HG02571 (cell line): ENCODE data around the gene SRF.
A peak's percentile ranks its signal among the peaks of the same experiment; 100 is the strongest.

Experiments used
- ATAC-seq: cut with Tn5 transposase; IDR thresholded peaks from one replicate; pipeline ENCODE4 v1.9.1; 2021; ENCODE audit warnings: mild to moderate bottlenecking, moderate library complexity; ENCODE audit not compliant: unreplicated experiment

The SRF gene

DNA sequence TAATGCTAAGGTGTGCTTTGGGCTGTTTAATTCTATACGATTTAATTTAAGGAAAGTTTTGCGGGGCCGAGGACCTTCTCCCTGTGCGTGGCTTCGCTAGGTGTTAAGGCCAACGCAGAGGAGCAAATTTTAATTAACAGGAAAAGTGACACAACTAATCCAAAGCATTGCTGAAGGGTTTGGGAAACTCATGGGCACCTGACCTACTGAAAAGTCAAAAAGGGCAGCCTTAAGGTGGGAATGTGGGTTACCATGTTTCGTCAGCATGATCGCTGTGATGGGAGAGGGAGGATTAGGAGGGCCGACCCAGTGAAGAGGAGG, 10.5 kb downstream of the SRF start:
- no peak for ATAC-seq

DNA sequence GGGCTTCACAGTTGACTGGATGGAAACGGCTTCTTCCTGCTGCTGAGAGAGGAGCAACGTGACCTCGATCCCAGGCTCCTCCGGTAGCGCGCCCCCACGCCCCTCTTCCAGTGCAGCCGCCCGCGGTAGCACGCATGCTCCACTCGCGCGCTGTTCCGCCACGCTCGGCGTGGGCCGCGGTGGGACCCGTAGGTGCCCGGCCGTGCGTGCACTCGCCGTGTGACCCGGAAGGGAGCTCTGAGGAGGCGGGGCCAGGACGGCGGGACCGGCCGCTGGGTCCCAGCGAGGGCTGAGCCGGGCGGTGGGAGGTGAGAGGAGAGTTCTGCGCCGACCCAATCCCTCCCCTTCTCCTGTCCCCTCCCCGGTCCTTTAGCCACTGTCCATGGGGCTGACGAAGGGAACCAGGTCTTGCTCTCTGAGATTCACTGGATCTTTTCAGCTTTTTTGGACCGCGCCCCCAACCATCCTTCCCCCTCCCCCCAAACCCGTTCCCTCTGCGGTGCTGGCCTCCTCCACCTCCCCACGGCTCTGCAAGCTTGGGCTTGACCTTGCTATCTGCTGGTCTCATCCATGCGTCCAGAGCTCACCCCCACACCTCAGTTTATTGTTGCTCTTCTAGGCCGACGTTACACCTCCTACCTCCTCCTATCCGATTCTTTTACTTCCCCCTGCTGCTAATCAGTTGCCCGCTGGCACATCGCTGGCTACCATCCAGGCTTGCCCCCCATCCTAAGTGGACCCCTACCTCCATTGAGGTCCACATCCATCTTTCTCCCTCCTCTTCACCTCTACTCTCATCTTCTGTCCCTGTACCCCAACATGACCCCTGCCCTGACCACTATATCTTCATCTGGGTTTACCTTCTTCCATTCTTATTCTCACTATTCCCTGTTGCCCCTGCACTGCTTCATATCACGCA, 11.1 kb downstream of the SRF start, which contains the start of gene CUL9:
Gene CUL9 (plus strand): TSS at position 255 of the 919 bp plus-strand sequence. CDS start 2,115 bp downstream, outside the sequence.
- ATAC-seq, result peak; percentile 79

DNA sequence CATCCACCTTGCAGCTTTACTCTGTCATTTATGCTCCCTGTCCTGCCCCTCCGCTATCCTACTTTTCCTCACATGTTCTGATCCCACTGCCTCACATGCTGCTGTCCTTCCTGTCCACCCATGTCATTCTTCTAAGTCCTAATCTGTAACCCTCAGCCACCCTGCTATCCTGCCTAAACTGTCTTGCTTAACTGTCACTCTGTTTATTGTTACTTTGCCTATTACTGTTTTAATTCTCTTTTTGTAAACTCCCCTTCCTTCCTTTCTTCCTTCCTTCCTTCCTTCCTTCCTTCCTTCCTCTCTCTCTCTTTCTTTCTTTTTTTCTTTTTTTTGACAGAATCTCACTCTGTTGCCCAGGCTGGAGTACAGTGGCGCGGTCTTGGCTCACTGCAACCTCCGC, 12.4 kb downstream of the SRF start:
- no peak for ATAC-seq

DNA sequence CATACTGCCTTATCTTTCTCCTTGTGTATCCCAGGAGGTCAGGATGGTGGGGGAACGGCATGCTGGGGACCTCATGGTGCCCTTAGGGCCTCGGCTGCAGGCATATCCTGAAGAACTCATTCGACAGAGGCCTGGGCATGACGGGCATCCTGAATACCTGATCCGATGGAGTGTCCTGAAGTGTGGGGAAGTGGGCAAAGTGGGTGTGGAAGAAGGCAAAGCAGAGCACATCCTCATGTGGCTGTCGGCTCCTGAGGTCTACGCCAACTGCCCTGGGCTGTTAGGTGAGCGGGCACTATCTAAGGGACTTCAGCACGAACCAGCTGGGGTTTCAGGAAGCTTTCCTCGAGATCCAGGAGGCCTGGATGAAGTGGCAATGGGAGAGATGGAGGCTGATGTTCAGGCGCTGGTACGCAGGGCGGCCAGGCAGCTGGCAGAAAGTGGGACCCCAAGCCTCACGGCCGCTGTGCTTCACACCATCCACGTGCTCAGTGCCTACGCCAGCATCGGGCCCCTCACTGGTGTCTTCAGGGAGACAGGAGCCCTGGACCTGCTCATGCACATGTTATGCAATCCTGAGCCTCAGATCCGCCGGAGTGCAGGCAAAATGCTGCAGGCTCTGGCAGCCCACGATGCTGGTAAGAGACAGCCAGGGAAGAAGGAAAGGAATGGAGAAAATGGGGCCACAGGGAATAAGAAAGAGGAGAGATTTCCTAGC, 13.4 kb downstream of the SRF start:
- no peak for ATAC-seq

DNA sequence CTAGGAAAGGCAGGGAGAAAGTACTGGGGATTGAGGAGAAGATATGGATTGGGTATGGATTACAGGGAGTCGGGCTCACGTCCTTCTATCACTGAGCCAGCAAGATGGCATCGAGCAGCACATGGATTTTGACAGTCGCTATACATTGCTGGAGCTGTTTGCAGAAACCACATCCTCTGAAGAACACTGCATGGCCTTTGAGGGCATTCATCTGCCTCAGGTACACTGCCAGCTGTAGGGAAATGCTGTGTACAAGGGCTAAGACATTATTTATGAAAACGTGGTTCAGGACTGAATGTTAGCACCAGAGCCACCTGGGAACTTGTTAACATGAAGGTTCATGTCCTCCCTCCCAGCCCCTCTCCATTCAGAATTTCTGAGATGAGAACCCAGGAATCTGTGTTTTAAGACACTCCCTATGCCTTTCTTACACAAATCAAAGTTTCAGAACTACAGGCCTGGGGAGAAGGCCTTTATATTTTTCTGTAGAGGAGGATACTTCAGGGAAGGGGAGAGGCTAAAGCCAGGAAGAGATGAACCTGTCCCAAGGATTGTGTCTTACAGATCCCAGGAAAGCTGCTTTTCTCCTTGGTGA, 14.4 kb downstream of the SRF start:
- ATAC-seq, result no peak

DNA sequence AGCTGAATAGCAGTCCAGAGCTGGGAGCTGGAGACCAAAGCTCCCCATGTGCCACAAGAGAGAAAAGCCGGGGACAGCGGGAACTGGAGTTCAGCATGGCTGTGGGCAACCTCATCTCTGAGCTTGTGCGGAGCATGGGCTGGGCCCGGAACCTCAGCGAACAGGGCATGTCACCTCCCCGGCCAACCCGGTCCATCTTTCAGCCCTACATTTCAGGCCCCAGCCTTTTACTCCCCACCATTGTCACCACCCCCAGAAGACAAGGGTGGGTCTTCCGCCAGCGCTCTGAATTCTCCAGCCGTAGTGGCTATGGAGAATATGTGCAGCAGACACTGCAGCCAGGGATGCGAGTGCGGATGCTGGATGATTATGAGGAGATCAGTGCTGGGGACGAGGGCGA, 14.9 kb downstream of the SRF start:
- no peak for ATAC-seq

DNA sequence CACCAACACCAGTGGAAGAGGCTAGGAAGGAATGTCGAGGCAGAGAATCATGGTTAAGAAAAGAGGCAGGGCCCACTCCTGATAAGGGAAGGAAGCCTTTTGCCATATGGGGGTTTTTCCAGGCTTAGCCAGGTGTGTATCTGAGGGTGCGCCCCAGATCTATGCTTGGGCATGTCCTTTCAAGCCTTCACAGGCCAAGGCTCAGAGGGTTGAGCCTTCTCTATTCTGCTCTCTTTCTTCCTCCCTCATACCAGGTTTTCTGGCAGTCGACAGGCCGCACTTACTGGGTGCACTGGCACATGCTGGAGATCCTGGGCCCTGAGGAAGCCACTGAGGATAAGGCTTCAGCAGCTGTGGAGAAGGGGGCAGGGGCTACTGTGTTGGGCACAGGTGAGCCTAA, 15.6 kb downstream of the SRF start:
- no peak for ATAC-seq

DNA sequence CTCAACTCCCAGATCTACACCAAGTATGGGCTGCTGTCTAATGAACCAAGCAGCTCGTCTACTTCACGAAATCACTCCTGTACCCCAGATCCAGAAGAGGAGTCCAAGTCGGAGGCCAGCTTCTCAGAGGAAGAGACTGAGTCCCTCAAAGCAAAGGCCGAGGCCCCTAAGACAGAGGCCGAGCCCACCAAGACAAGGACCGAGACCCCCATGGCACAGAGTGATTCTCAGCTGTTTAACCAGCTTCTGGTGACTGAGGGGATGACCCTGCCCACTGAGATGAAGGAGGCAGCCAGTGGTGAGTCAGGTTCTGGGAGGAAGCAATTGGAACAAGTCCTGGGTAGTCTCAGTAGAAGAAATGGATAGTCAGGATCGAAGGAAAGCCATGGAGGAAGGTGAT, 16.8 kb downstream of the SRF start:
- ATAC-seq, result no peak

DNA sequence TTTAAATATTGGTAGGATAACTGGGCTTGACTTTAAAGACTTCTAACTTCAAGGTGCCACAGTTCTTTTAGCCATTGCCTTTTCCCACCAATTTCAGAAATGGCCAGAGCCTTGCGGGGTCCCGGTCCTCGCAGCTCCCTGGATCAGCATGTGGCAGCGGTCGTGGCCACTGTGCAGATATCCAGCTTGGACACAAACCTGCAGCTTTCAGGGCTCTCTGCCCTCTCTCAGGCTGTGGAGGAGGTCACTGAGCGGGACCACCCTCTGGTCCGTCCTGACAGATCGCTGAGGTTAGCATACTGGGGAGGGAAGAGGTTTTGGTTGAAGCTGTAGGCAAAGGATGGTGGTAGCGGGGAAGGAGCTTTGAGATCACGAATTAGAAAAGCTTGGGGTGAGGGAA, 17.4 kb downstream of the SRF start:
- no peak for ATAC-seq

DNA sequence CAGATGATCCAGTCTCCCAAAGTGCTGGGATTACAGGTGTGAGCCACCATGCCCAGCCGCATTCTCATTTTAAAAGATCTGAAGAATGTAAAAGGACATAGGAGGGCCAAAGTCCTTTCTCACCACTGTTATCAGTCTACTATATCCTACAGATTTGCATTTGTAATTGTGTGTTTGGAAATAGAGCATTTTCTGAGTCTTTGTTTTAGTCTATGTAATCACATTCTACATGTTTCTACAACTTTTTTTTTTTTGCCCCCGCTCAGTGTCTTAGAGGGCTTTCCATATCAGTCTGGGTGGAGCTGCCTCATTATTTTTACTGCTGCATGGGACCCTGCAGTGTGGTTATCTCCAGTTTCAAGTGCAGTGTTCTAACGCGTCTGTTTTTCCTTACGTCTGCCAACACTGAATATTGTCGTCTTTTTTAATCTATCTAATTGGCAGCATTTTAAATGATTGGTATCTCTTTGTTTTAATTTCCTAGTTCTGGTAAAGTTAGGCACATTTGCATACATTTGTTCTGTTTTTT, 18.8 kb downstream of the SRF start:
- ATAC-seq, result no peak

DNA sequence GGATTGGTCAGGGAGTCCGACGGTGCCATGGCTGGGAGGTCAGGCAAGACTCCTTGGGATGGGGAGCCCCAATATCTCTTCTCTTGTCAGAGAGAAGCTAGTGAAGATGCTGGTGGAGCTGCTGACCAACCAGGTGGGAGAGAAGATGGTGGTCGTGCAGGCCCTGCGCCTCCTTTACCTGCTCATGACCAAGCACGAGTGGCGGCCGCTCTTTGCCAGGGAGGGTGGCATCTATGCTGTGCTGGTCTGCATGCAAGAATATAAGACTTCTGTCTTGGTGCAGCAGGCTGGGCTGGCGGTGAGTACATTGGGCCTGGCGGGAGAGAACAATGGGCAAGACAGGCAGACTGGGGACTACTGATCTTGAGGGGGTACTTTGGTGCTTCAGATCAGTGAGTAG, 21.8 kb downstream of the SRF start:
- no peak for ATAC-seq

DNA sequence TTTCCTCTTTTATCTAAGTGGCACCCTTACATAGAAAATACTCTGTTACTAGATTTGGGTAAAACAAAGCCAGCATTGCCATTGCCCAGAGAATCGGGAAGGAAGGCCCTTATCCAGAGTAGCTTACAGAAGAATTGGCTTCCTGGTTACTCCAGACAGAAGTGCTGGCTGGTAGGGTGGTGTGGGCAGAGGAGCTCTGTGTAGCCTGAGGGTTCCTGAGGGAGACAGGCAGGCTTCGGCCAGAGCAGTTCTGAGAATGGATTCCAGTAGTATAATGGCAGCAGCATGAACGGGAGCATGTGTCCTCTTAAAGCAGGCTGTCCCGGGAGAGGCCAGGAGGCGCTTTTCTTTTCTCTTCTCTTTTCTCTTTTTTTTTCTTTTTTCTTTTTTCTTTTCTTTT, 22.9 kb downstream of the SRF start:
- ATAC-seq, result no peak

DNA sequence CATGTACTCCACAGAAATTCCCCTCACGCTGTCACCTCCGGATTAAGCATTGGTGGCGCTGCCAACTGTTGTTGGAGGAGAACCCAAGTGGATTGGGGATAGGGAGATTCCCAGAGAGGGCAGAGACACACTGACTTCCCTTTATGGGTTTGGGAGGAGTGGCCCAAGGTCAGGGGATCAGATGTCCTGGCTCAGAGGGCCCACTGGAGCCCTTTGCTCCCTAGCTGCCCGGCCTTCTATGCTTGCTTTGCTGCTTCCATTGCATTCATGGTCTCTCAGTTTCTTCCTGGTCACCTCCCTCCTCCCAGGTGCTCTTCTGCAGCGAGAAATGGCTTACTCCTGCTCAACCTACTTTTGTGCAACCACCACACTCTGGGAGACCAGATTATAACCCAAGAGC, 25.3 kb downstream of the SRF start:
- no peak for ATAC-seq

DNA sequence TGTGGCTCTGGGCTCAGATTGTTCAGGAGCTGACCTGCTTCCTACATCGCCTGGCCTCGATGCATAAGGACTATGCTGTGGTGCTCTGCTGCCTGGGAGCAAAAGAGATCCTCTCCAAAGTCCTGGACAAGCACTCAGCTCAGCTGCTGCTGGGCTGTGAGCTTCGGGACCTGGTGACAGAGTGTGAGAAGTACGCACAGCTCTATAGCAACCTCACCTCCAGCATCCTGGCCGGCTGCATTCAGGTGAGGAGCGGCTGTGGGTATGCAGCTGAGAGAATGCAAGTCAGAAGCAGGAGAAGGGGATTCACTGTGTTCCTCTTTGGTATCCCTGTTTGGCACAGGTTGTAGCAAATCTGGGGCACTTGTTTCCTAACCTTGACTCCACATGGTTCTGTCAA, 28.8 kb downstream of the SRF start:
- no peak for ATAC-seq

DNA sequence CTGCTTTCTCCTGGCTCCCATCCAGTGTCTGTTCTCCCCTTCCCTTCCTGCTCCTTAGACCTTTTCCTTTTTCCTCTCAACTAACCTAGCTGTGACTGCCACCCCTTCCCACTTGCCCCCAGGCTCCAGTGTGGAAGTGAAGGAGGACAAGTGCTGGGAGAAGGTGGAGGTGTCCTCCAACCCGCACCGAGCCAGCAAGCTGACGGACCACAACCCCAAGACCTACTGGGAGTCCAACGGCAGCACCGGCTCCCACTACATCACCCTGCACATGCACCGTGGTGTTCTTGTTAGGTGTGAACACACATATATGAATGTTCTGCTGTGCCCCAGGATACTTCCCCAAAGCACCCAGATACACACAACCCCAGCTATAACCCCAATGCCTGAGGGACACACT, 29.5 kb downstream of the SRF start:
- ATAC-seq, result no peak

DNA sequence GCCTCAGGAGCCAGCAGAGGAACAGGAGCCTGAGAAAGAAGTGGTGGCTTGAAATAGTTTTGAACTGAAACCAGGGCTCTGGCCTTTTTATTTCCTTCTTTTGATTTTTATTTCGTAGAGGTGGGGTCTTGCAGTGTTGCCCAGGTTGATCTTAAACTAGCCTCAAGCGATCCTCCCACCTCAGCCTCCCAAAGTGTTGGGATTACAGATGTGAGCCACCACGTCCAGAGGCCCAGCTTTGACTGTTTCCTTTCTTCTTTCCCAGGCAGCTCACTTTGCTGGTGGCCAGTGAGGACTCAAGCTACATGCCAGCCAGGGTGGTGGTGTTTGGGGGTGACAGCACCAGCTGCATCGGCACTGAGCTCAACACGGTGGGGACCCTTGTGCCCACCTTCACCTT, 31.4 kb downstream of the SRF start:
- no peak for ATAC-seq

DNA sequence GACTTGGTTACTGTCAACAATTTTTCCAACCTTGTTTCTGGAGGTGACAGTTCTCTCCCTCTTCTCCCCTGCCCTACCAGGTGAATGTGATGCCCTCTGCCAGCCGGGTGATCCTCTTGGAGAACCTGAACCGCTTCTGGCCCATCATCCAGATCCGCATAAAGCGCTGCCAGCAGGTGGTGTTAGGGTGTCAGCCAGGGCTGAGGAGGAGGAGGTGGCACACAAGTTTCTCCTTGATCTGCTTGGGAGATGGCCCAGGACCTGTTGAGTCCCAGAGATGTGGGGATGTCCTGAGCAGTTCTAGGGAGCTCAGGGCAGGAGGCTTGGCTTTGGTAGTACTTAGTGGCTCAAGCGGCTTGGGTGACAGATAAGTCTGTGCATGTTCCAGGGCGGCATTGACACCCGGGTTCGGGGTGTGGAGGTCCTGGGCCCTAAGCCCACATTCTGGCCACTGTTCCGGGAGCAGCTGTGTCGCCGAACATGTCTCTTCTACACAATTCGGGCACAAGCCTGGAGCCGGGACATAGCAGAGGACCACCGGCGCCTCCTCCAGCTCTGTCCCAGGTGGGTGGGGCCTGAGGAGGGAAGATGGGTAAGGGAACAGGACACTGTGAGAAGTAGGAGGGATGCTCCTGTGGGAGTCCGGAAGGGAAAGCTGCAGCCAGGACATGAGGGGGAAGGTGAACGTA, 32.1 kb downstream of the SRF start:
- no peak for ATAC-seq

DNA sequence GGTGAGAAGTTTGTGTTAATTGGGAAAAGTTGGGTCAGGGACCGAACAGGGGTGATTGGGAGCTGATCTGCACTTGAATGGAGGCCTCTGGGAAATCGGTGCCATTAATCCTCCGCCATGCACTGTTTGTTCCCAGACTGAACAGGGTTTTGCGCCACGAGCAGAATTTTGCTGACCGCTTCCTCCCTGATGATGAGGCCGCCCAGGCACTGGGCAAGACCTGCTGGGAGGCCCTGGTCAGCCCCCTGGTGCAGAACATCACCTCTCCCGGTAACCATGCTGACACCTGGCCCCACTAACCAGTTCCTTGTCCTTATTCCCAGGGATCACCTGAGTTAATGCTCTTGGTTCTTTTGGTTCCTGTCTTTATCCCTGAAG, 32.6 kb downstream of the SRF start:
- no peak for ATAC-seq

DNA sequence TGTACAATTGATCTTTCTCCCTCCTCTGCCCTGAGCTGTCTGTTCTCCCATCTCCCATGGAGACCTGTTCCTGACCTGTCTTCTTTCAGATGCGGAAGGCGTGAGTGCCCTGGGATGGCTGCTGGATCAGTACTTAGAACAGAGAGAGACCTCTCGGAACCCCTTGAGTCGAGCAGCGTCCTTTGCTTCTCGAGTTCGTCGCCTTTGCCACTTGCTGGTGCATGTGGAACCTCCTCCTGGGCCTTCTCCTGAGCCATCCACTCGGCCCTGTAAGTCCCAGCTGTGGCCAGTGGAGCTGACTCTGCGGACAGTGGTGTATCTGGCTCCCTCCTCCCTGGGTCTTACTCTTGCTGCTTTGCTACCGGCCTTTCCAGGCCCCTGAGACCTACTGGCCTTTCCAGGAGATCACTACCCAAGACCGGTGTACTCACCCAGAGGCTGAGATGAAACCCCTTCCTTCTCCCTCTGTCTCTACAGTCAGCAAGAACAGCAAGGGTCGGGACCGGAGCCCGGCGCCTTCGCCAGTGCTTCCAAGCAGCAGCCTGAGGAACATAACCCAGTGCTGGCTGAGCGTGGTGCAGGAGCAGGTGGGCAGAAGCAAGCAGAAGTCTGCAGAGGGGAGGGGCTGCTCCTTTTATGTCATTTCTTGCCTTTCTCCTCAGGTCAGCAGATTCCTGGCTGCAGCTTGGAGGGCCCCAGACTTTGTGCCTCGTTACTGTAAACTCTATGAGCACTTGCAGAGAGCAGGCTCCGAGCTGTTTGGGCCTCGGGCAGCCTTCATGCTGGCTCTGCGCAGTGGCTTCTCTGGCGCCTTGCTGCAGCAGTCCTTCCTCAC, 33.4 kb downstream of the SRF start:
- ATAC-seq, result no peak

DNA sequence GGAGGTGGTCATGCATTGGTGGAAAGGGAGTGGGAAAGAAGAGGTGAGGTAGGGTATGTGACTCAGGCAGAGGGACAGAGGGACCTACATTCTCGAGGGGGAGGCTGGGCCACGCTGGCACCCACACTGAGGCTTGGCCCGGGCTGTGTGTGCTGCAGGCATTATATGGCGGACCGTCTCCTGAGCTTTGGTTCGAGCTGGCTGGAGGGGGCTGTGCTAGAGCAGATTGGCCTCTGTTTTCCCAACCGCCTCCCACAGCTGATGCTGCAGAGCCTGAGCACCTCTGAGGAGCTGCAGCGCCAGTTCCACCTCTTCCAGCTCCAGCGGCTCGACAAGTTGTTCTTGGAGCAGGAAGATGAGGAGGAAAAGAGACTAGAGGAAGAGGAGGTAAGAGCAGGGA, 34.8 kb downstream of the SRF start:
- ATAC-seq, result no peak
